Measurements from ENCODE around the gene CLDN20.

- TF ChIP-seq CTCF (IDR thresholded peaks at IDR 0.05), result no peak
- TF ChIP-seq POLR2A (IDR thresholded peaks at IDR 0.05), result no peak
Measured at GRCh38 chr6:155256122-155256795, 7.6 kb upstream of the CLDN20 start.
